GM19351 (cell line): Measurements from ENCODE around the gene GLIPR1L2.
"Not testable (repeated sequence)": the region's sequence is repeated elsewhere in the genome, so short reads cannot be mapped to it uniquely, and the experiment has no call there.

ENCODE experiments used
- ATAC-seq: cut with Tn5 transposase; IDR thresholded peaks from one replicate; pipeline ENCODE4 v1.9.1; 2021; ENCODE audit warnings: mild to moderate bottlenecking, moderate library complexity; ENCODE audit not compliant: unreplicated experiment

Gene GLIPR1L2

DNA sequence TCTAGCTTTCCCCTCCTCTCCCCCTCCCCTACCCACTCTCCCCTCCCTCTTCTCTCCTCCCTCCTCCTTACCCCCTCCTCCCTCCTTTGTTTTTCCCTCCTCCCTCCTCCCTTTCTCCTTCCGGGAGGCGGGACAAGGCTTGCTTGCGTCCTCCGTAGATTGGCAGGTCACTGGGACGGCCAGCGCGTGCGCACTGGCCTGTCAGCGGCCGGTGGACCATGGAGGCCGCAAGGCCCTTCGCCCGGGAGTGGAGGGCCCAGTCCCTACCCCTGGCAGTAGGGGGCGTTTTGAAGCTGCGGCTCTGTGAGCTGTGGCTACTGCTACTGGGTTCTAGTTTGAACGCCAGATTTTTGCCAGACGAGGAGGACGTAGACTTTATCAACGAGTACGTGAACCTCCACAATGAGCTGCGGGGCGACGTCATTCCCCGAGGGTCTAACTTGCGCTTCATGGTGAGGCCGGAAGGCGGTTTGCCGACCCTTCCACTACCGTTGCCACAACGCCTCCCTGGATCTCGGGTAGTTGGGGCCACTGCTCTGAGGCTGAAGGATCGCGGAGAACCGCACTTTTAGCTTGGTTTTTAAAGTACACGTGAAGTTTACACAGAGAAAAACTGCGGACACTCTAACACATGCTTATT is at the start of gene GLIPR1L2:
Gene GLIPR1L2 (plus strand): TSS at position 191 of the 640 bp plus-strand sequence. CDS start 28 bp downstream, at position 219.
- ATAC-seq, result peak; percentile 92

DNA sequence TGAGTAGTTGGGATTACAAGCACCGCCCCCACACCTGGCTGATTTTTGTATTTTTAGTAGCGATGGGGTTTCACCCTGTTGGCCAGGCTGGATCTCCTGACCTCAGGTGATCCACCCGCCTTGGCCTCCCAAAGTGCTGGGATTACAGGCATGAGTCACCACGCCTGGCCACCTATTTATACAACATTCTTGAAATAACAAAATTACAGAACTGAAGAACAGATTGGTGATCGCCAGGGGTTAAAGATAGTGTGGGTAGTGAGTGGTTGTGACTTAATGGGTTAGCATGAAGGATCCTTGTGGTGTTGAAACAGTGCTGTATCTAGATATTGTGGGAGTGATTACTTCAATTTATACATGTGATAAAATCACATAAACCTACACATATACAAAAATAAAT is 49.0 kb upstream of the GLIPR1L2 start:
- no peak for ATAC-seq

DNA sequence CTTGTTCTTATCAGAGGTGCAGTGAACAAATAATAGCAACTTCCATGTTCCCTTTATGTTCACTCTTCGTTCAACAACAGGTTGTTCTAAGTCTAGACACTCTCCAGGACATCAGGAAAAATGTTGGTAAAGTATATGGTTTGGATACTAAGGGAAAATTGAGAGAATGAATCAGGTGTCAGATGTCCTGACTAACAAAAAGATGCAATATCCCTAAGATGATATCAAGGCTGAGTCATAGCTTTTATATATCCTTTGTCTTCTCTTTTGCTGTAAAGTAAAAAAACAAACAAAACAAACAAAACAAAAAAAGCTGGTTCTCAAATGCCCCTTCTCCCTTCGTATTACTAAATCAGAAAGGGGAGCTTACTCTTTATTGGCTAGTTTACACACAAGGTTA is 45.4 kb upstream of the GLIPR1L2 start:
- ATAC-seq, result no peak

DNA sequence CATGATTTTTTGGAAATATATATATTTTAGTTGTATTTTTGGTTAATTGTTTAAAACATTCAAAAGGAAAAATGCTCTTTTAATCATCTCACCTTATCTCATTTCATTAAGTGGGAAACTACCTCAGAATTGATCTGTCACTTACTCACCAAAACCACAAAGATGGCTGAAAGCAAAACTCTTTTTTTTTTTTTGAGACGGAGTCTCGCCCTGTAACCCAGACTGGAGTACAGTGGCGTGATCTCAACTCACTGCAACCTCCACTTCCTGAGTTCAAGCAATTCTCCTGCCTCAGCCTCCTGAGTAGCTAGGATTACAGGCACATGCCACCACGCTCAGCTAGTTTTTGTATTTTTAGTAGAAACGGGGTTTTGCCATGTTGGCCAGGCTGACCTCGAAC is 44.7 kb upstream of the GLIPR1L2 start:
- not testable (repeated sequence) for ATAC-seq

DNA sequence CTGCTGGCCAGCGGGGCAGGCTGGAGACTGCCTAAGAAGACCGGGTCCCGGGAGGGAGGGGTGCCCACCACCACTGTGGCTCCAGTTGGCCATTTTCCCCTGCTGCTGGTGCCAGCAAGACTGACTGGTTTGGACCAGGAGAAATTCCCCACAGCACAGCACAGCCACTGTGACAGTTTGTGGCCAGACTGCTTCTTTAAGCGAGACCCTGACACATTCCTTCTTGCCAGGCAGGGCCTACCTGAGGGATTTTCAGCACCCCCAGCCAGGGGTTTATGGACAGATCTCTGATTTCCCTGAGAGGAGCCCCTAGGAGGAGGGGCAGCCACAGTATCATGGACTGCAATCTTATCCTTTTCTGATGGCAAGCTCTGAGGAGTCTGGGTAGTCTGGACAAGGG is 40.9 kb upstream of the GLIPR1L2 start:
- no peak for ATAC-seq

DNA sequence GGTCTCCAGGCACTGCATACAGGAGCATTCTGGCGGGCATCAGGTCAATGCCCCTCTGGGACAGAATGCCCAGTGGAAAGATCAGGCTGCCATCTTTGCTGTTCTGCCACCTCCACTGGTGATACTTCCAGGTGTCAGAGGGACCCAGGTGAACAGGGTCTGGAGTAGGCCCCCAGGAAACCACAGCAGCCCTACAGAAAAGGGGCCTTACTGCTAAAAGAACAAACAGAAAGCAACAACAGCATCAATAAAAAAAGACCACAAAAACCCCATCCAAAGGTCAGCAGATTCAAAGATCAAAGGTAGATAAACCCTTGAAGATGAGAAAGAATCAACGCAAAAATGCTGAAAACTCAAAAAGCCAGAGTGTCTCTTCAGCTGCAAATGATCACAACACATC is 40.5 kb upstream of the GLIPR1L2 start:
- ATAC-seq, result no peak

DNA sequence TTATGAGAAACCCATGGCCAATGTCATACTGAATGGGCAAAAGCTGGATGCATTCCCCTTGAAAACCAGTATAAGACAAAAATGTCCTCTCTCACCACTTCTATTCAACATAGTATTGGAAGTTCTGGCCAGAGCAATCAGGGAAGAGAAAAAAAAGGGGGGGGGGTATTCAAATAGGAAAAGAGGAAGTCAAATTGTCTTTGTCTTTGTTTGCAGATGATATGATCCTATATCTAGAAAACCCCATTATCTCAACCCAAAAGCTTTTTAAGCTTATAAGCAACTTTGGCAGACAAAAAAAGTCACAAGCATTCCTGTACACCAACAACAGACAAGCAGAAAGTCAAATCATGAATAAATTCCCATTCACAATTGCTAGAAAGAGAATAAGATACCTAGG is 36.9 kb upstream of the GLIPR1L2 start:
- no peak for ATAC-seq

DNA sequence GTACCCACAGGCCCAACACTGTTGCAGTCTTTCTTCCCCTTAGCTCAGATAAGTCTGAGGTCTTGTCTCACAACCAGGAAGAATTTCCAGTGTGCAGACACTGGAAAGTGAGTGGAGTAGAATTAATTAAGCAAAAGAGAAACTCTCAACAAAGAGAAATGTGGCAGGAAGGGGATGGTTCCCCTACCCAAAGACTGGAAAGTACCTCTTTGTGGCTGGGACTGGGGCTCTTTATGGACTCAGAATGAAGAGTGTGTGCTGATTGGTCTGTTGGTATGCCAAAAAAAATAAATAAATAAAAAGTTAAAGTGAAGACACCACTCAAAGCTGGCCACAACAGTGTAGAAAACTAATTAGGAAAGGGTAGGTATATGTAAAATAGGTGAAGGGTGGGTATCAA is 30.0 kb upstream of the GLIPR1L2 start:
- no peak for ATAC-seq

DNA sequence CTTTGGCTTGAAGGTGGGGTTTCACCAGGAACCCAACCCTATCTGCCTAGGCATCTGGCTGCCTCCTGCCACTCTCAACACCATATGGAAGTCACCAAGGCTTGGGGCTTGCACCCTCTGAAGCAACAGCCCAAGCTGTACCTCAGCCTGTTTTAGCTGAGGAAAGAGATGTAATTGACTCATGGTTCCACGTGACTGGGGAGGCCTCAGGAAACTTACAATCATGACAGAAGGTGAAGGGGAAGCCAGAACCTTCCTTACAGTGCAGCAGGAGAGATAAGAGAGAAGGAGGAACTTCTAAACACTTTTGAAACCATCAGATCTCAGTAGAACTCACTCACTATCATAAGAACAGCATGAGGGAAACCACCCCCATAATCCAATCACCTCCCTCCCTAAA is 29.5 kb upstream of the GLIPR1L2 start:
- no peak for ATAC-seq

DNA sequence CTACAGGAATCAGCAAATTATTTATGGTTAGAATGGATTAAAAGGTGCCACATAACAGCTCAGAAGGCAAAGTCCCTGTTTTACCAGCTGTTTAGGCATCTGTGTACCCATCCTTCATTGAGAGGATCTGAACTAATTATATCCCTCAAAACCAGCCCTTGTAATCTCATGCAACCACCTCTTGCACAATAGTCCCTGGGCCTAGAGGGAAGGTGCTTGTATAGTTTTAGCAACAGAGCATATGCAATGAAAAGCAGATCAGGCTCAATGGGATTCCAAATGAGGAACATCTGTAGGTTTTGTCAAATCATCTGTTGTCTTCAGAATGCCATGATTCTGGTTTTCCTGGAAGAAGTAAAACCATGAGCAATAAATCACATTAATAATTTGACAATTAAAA is 26.0 kb upstream of the GLIPR1L2 start:
- no peak for ATAC-seq

DNA sequence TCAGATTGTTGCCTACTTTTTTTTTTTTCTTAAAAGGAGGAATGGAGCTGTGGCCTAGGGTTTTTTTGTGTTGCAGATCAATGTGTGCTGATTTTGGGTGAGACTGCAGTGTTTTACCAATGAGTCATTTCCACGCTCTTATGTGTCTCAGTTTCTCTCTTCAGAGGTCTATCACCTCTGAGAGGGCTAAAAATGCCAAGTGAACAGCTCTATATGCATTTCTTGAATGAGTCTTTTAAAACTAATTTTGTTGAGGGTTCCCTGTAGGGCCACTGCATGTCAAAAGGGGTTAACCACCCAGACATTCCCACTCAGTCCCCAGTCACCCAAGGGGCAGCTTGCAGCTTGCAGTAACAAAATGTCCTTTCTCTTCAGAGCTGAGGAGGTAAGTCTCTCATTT is 24.3 kb upstream of the GLIPR1L2 start:
- peak; percentile 70 for ATAC-seq

DNA sequence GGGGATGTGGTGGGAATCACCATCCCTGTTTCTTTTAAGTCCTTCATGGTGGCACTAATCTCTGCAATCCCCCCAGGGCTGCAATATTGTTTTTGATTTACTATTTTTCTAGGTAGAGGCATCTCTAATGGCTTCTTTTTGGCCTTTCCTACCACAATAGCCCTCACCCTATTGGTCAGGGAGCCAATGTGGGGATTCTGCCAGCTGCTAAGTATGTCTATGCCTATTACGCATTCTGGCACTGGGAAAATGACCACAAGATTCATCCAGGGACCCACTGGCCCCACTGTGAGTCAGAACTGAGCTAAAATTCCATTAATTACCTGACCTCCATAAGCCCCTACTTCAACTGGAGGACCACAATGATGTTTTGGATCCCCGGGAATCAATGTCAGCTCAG is 15.9 kb upstream of the GLIPR1L2 start:
- no peak for ATAC-seq

DNA sequence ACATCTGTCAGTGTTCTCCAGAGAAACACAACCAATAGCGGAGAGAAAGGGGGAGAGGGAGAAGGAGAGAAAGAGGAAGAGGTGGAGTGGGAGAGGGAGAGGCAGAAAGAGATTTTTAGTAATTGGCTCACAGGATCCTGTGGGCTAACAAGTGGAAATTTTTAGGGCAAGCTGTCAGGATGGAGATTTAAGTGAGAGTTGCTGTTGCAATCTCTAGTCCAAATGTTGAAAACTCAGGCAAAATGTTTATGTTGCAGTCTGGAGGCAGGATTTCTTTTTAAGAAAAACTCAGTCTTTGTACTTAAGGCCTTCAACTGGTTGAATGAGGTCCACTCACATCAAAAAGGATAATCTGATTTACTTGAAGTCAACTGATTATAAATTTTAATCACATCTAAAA is 12.5 kb upstream of the GLIPR1L2 start:
- no peak for ATAC-seq

DNA sequence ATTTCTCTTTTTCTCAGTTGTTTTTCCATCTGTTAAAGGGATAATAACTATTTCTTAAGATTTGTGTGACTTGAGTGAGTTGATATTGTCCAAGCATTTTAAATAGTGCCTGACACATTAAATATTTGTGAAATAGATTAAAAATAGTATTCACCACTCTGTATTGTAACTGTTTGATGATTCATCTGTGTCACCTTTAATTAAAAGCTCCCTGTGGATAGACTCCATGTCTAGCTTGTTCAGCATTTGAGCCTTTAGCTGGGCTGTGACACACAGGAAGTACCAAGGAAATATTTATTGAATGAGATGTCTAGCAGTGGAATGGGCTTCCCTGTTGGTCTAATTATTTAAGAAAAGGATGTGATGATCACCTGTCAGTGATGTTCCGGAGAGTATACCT is 1.8 kb upstream of the GLIPR1L2 start:
- no peak for ATAC-seq

DNA sequence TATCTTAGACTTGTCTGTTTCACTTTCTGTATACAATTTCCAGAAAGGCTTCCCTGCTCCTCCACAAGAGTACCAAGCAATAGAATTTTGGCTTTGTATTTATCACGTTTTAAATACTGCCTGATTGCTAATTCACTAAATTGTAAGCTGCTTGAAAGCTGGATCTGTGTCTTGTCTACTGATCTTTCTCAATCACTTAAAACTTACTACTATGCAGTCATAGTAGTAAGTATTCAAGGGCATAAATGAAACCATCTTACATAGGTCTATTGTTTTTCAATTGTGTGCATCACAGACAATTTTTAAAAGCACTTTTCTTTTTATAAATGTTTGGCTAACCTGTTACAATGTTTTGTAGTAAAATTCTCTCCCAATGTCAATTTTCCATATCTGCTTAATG is 1.2 kb upstream of the GLIPR1L2 start:
- ATAC-seq, result no peak

DNA sequence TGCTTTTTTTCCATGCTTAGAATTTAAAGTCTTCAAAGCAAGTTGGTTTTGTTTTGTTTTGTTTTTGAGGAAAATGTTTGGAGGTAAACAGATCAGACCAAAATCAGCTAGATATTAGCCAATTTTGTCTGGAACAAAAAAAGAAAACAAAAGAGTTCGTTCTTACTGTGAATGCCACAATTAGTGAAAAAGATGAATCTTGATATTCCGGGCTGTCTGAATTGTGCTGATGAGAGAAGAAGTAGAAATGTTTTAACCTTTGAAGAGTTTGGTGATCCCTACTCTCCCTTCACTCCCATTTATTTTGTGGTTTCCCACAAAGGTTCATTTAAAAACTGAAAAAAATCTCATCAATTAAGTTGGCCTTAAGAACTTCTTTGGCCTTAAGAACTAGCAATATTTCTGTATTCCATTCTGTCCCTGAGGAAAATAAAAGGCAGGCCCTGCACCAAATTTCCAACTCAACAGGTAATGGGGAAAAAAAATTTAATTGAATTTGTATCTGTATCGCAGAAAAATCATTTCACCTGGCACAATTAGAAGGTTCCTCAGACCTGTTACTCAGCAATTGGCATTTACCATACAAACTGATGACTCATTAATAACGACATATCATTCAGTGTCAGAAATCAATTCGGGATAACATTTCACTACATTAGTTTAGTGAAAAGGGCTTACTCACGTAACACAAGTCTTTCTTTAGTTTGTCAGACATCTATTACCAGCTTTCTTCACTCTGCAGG is 562 bp upstream of the GLIPR1L2 start:
- ATAC-seq, result peak; percentile 7

DNA sequence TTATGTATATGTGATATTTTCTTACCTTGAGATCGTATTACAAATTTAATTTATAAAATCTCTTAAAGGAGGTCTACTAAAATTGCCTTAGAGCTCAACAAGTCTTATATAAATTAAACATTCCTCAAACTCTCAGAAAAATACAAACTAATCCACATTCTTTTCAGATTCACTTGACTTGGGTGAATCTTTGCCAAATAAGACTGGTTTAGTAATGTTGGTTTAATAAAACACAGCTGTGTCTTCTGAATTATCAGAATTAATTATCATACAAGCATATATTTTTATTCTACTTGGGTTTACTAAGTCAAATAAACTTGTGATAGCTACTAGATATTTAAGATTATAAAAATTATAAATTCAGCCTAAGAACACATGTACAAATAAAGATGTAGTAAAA is 13.3 kb downstream of the GLIPR1L2 start:
- ATAC-seq, result no peak

DNA sequence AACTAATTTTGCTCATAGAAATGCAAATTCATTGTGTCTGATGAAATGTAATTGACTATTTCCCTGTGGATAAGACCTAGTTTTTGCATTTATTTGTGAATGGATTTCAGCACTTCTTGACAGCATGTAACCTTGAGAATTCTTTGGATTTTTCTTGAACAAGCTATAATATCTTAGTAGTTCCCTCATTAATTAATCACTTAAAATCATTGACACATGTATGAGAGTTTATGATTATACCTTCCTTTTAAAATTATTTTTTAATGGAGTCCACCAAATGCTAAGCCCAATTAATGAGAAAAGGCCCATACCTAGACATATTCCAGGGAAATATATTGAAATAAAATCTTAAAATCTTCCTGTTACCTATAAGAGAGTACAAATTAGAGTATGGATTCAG is 16.8 kb downstream of the GLIPR1L2 start:
- no peak for ATAC-seq

DNA sequence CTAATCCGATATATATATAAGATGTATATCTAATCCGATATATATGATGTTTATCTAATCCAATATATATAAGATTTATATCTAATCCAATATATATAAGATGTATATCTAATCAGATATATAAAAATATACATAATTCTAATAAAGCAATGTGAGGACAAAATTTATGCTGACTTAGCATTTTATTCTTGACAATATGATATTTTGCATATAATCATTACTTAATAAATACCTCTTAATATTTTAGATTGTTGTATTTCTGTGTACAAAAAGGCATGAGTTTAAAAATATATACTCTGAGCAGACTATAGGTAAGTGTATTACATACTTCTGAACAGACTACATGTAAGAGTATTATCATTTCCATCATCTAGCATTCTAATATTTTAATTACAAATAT is 18.9 kb downstream of the GLIPR1L2 start:
- no peak for ATAC-seq

DNA sequence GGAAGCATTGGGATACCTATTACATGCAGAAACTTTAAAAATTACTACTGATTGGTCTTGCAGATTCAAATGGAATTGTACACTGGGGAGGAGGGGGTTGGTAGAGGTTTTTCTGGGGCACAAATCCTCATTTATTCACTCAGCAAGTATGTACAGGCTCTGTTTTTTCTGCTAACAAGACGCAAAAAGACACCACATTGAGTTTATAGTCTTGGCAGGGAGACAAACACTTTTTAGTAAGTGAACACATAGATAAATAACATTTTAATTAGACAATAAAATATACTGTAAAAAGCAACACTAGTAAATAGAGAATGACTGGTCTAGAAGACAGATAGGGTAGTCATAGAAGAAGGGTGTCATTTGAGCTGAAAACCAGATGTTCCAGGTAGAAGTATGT is 23.8 kb downstream of the GLIPR1L2 start:
- ATAC-seq, result no peak

DNA sequence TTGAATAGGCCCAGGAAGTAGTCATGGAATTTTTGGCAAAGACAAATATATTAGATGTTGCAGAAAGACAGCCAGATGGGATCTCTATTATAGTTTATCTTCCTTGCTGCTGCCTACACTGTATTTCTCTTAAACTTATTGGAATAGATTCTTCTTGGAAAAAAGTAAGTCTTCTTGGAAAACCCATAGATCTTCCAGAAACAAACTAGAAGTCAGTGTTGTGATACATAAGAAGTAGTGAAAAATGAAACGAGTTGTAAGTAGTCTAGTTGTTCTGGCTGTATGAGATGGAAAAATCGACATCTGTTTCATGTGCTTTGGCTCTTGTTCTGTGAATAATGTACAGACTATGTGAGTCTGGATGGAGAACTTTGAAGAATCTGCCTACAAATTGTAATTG is 29.0 kb downstream of the GLIPR1L2 start:
- no peak for ATAC-seq

DNA sequence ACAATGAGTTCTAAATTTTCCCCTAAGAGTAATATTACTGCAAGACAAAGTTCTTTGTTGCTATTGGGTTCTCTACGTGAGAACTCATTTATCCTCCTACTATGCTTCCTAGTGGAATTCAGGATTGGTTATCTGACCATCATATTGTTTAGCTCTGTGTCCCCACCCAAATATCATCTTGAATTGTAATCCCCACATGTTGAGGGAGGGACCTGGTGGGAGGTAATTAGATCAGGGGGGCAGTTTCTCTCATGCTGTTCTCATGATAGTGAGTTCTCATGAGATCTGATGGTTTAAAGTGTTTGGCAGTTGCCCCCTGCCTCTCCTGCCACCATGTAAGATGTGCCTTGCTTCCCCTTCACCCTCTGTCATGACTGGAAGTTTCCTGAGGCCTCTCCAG is 36.6 kb downstream of the GLIPR1L2 start:
- no peak for ATAC-seq

DNA sequence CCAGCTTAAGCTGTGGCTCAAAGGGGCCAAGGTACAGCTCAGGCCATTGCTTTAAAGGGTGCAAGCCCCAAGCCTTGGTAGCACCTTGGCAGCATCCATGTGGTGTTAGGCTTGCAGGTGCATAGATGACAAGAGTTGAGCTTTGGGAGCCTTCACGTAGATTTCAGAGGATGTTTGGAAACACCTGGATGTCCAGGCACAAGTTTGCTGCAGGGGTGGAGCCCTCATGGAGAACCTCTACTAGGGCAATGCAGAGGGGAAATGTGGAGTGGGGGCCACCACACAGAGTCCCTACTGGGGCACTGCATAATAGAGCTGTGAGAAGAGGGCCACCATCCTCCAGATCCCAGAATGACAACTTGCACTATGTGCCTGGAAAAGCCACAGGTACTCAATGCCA is 37.9 kb downstream of the GLIPR1L2 start:
- ATAC-seq, result no peak
